ENCODE results near the gene SCYL1. TPM values are rescaled to one million over a fixed set of nuclear protein-coding genes. Genes with fewer than 3 reads are reported as not detected.

SCYL1 gene
- polyA plus RNA-seq, 4 donors = 46.7 to 76.9 (median 61.0) TPM

- DNase-seq = no peak
- Histone ChIP-seq H3K9me3 (ENCODE audit: control insufficient read depth in 2 of 2, insufficient read depth in 1 of 2, low read depth in 1 of 2, low read length in 1 of 2) (no peaks in the 10 kb centered on the region), H3K27ac (ENCODE audit: low read depth in 1 of 3, low read length in 2 of 3) (peak overlapping the region in 2 of 3 donors; percentile 5 to 62), H3K4me1 (ENCODE audit: control insufficient read depth in 3 of 3, insufficient read depth in 2 of 3, low read depth in 1 of 3, low read length in 2 of 3) (peaks cover 13 to 47% (median 17%) of the 10 kb centered on the region in 3 donors), H3K27me3 (ENCODE audit: control insufficient read depth in 3 of 3, insufficient read depth in 3 of 3, low read length in 3 of 3) (no peaks in the 10 kb centered on the region), H3K4me3 (ENCODE audit: low read depth in 1 of 3, low read length in 3 of 3) (no peak overlapping the region), H3K36me3 (ENCODE audit: control insufficient read depth in 3 of 3, insufficient read depth in 2 of 3, low read depth in 1 of 3, low read length in 3 of 3) (no peaks in the 10 kb centered on the region)
- FAIRE-seq = no peak
- 46 to 59% (median 53%) methylated on average over 5 of the region's 5 CpGs for WGBS, 3 donors
These were observed 39.0 kb upstream of the SCYL1 start for GRCh38 chr11:65485920-65486219.

DNA sequence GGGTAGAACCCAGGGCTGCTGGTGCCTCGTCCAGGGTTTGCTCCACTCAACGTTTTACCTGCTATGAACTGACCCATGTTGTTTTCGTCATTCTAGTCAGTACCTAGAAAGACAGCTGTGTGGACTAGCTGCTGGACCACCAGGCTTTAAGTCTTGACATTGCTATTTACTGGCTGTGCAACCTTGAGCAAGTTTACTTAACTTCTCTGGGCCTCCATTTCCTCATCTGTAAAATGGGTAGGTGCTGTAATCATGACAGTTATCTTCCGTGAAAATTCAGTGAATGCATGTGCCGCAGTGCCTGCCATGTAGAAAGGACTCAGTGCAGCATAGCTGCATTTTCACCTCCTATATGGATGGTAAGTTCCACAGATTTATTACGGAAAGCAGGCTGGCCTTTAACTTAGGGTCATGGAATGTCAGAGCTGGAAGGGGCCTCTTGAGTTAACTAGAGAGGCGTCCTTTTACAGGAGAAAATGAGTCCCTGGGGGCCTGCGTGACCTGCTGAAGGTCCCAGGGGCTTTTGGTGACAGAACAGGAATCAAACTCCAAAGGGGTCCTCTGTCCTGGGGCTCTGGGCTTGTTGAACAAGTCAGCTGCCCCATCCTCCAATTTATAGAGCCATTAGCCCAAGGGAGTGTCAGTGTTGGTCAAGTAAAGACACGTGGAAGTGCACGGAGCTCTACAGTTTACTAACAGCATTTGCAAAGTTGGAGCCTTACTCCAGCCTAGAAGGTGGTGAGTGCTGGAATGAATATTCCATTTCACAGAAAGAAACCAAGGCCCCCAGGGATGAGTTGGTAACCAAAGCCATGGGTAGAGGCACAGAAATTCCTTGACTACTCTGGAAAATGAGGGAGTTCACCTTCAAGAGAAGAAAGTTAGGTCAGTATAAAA lies 38.1 kb upstream of the SCYL1 start:
- Histone ChIP-seq H3K27me3 (ENCODE audit: control insufficient read depth in 3 of 3, insufficient read depth in 3 of 3, low read length in 3 of 3) (no peaks in the 10 kb centered on the region), H3K4me3 (ENCODE audit: low read depth in 1 of 3, low read length in 3 of 3) (no peak overlapping the region), H3K9me3 (ENCODE audit: control insufficient read depth in 2 of 2, insufficient read depth in 1 of 2, low read depth in 1 of 2, low read length in 1 of 2) (no peaks in the 10 kb centered on the region), H3K27ac (ENCODE audit: low read depth in 1 of 3, low read length in 2 of 3) (peak overlapping the region; percentile 15 to 95 (median 81)), H3K36me3 (ENCODE audit: control insufficient read depth in 3 of 3, insufficient read depth in 2 of 3, low read depth in 1 of 3, low read length in 3 of 3) (no peaks in the 10 kb centered on the region), H3K4me1 (ENCODE audit: control insufficient read depth in 3 of 3, insufficient read depth in 2 of 3, low read depth in 1 of 3, low read length in 2 of 3) (peaks cover 17 to 56% (median 18%) of the 10 kb centered on the region in 3 donors)
- FAIRE-seq (no peak), DNase-seq (no peak)
- 72 to 84% (median 84%) methylated on average over 10 of the region's 10 CpGs for WGBS, 3 donors

GRCh38 chr11:65487467-65488272 lies 37.2 kb upstream of the SCYL1 start:
- H3K4me1 ChIP-seq (ENCODE audit: control insufficient read depth in 3 of 3, insufficient read depth in 2 of 3, low read depth in 1 of 3, low read length in 2 of 3) = peaks cover 24 to 65% (median 24%) of the 10 kb centered on the region in 3 donors
- peak overlapping the region; percentile 54 to 95 (median 82) for H3K27ac ChIP-seq (ENCODE audit: low read depth in 1 of 3, low read length in 2 of 3)
- 11 to 16% (median 12%) methylated on average over 16 to 17 of the region's 17 CpGs for WGBS, 3 donors
- no peak overlapping the region for H3K4me3 ChIP-seq (ENCODE audit: low read depth in 1 of 3, low read length in 3 of 3)
- no peaks in the 10 kb centered on the region for H3K27me3 ChIP-seq (ENCODE audit: control insufficient read depth in 3 of 3, insufficient read depth in 3 of 3, low read length in 3 of 3)
- FAIRE-seq (no peak), DNase-seq (peak; percentile 92 to 98)
- no peaks in the 10 kb centered on the region for H3K36me3 ChIP-seq (ENCODE audit: control insufficient read depth in 3 of 3, insufficient read depth in 2 of 3, low read depth in 1 of 3, low read length in 3 of 3)
- H3K9me3 ChIP-seq (ENCODE audit: control insufficient read depth in 2 of 2, insufficient read depth in 1 of 2, low read depth in 1 of 2, low read length in 1 of 2) = no peaks in the 10 kb centered on the region

- DNase-seq (peak in 1 of 2 donors; percentile 46), FAIRE-seq (no peak)
- Histone ChIP-seq H3K27me3 (ENCODE audit: control insufficient read depth in 3 of 3, insufficient read depth in 3 of 3, low read length in 3 of 3) (no peaks in the 10 kb centered on the region), H3K27ac (ENCODE audit: low read depth in 1 of 3, low read length in 2 of 3) (peak overlapping the region; percentile 54 to 95 (median 82)), H3K36me3 (ENCODE audit: control insufficient read depth in 3 of 3, insufficient read depth in 2 of 3, low read depth in 1 of 3, low read length in 3 of 3) (no peaks in the 10 kb centered on the region), H3K4me1 (ENCODE audit: control insufficient read depth in 3 of 3, insufficient read depth in 2 of 3, low read depth in 1 of 3, low read length in 2 of 3) (peaks cover 24 to 72% (median 24%) of the 10 kb centered on the region in 3 donors), H3K4me3 (ENCODE audit: low read depth in 1 of 3, low read length in 3 of 3) (no peak overlapping the region), H3K9me3 (ENCODE audit: control insufficient read depth in 2 of 2, insufficient read depth in 1 of 2, low read depth in 1 of 2, low read length in 1 of 2) (no peaks in the 10 kb centered on the region)
- WGBS, 3 donors = 32 to 40% (median 38%) methylated on average over 10 of the region's 10 CpGs
These were observed 36.4 kb upstream of the SCYL1 start for GRCh38 chr11:65488273-65489034.

DNA sequence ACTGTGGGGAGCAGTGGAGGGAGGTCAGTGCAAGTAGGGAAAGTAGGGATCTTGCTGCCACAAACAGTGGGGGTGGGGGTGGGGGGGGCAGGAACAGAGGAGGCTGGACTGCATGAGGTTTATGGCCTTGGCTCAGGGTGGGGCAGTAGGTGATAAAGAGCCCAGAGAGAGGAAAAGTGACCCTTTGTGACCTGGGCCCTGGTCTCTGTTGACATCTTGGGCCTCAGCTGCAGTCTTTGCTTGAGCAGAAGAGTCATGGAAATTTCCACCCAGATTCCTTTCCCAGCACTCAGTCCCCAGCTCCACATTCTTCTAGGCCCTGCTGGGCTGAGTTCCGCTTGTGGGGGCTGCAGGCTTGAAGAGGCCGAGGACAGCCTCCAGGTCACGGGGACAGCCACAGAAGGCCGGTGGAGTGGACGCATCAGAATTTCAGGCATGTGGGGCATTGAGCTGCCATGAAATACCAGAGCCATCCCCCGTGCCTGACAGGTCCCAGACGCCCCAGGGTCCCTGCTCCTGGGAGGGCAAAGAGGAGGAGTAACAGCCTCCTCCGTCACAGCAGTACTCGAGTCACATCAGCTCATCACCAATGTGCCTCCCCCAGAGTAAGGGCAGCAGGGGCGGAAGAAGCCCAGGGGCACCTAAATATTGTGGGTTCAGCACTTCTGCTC lies 35.7 kb upstream of the SCYL1 start:
- peaks cover 24 to 78% (median 24%) of the 10 kb centered on the region in 3 donors for H3K4me1 ChIP-seq (ENCODE audit: control insufficient read depth in 3 of 3, insufficient read depth in 2 of 3, low read depth in 1 of 3, low read length in 2 of 3)
- H3K9me3 ChIP-seq (ENCODE audit: control insufficient read depth in 2 of 2, insufficient read depth in 1 of 2, low read depth in 1 of 2, low read length in 1 of 2) = no peaks in the 10 kb centered on the region
- no peak overlapping the region for H3K4me3 ChIP-seq (ENCODE audit: low read depth in 1 of 3, low read length in 3 of 3)
- DNase-seq (peak; percentile 55 to 58), FAIRE-seq (no peak)
- peak overlapping the region; percentile 54 to 95 (median 82) for H3K27ac ChIP-seq (ENCODE audit: low read depth in 1 of 3, low read length in 2 of 3)
- no peaks in the 10 kb centered on the region for H3K27me3 ChIP-seq (ENCODE audit: control insufficient read depth in 3 of 3, insufficient read depth in 3 of 3, low read length in 3 of 3)
- H3K36me3 ChIP-seq (ENCODE audit: control insufficient read depth in 3 of 3, insufficient read depth in 2 of 3, low read depth in 1 of 3, low read length in 3 of 3) = no peaks in the 10 kb centered on the region
- WGBS, 3 donors = 64 to 91% (median 83%) methylated on average over 9 to 10 of the region's 10 CpGs

DNA sequence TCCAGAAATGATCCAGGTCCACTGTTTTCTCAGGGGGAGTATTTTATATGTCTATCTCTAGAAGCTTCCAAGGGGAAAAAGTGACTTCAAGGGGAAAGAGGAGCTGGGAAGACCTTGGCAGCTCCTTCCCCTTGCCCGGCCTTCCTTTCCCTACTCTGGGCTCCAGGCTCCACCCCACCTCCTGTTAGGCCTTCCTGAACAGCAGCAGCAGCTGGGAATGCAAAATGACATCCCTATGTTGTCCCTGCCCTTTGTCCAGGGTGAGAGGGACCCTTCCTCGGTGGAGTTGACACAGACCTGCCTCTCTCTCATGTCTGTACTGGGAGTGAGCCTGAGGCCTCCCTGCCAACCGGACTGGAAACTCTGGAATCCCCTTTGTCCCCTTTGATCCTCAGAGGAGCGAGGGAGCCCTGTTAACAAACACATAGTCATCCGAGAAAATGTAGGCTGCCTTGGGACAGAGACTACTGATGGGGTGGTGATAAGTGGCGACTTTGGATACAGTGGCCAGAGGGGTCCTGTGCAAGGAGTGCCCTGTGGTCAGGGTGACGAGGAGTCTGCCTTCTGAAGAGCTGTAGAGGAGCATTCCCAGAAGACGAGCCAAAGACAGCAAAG lies 35.1 kb upstream of the SCYL1 start:
- no peak for FAIRE-seq

DNA sequence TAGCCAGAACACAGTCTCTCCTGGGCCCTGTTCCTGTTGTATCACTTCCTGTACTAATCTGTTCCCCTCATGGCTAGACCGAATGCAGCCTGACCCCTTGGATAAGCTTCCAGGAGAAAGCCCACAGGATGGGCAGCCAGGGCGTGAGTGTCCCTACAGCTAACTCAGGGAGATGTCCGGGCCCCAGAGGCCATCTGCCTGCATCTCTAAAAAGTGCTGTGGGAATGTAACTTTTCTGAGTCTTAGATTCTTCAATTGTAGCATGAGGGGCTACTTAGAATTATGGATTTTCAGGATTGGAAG lies 33.8 kb upstream of the SCYL1 start:
- Histone ChIP-seq H3K4me3 (ENCODE audit: low read depth in 1 of 3, low read length in 3 of 3) (no peak overlapping the region), H3K27ac (ENCODE audit: low read depth in 1 of 3, low read length in 2 of 3) (peak overlapping the region; percentile 67 to 95 (median 76)), H3K4me1 (ENCODE audit: control insufficient read depth in 3 of 3, insufficient read depth in 2 of 3, low read depth in 1 of 3, low read length in 2 of 3) (peaks cover 24 to 79% (median 24%) of the 10 kb centered on the region in 3 donors), H3K27me3 (ENCODE audit: control insufficient read depth in 3 of 3, insufficient read depth in 3 of 3, low read length in 3 of 3) (no peaks in the 10 kb centered on the region), H3K9me3 (ENCODE audit: control insufficient read depth in 2 of 2, insufficient read depth in 1 of 2, low read depth in 1 of 2, low read length in 1 of 2) (no peaks in the 10 kb centered on the region), H3K36me3 (ENCODE audit: control insufficient read depth in 3 of 3, insufficient read depth in 2 of 3, low read depth in 1 of 3, low read length in 3 of 3) (no peaks in the 10 kb centered on the region)
- DNase-seq (no peak), FAIRE-seq (no peak)
- WGBS, 3 donors = 76 to 81% (median 76%) methylated on average over 3 of the region's 3 CpGs

More for the DNA sequence above, 35.1 kb upstream of the SCYL1 start:
- Histone ChIP-seq H3K9me3 (ENCODE audit: control insufficient read depth in 2 of 2, insufficient read depth in 1 of 2, low read depth in 1 of 2, low read length in 1 of 2) (no peaks in the 10 kb centered on the region), H3K27me3 (ENCODE audit: control insufficient read depth in 3 of 3, insufficient read depth in 3 of 3, low read length in 3 of 3) (no peaks in the 10 kb centered on the region), H3K36me3 (ENCODE audit: control insufficient read depth in 3 of 3, insufficient read depth in 2 of 3, low read depth in 1 of 3, low read length in 3 of 3) (no peaks in the 10 kb centered on the region), H3K4me3 (ENCODE audit: low read depth in 1 of 3, low read length in 3 of 3) (no peak overlapping the region), H3K4me1 (ENCODE audit: control insufficient read depth in 3 of 3, insufficient read depth in 2 of 3, low read depth in 1 of 3, low read length in 2 of 3) (peaks cover 24 to 83% (median 24%) of the 10 kb centered on the region in 3 donors), H3K27ac (ENCODE audit: low read depth in 1 of 3, low read length in 2 of 3) (peak overlapping the region; percentile 42 to 95 (median 82))
- DNase-seq = peak; percentile 12 to 40
- 51 to 64% (median 53%) methylated on average over 8 of the region's 8 CpGs for WGBS, 3 donors
